Heart right ventricle (tissue), 16 donors: ENCODE data around the gene ACTG2. TPM values are rescaled to one million over a fixed set of nuclear protein-coding genes. Genes with fewer than 3 reads are reported as not detected.

ENCODE experiments used
- ATAC-seq, 8 donors: fragments of 200-7000 bp; cut with Tn5 transposase; one replicate each; pipeline ENCODE4 v1.9.1; 2020; ENCODE audit warnings: mild to moderate bottlenecking in 8 of 8, moderate library complexity in 8 of 8, moderate number of reproducible peaks in 1 of 8
- DNase-seq, 2 donors: peaks; one replicate each; pipeline ENCODE4 v3.0.0-alpha.2; 2020
- H3K27ac ChIP-seq, 10 donors: fragments of 200-600 bp; sonication (generic) in 2 of 10; one replicate each; pipeline versions ENCODE4 v1.5.0 to v1.8.0; 2020 to 2022; ENCODE audit warnings: mild to moderate bottlenecking in 3 of 10
- H3K27me3 ChIP-seq, 7 donors: fragments of 200-600 bp; one replicate each; pipeline ENCODE4 v1.8.0; 2021 to 2022; ENCODE audit warnings: mild to moderate bottlenecking in 2 of 7
- H3K36me3 ChIP-seq, 9 donors: fragments of 200-600 bp; sonication (generic) in 1 of 9; one replicate each; pipeline versions ENCODE4 v1.5.0 to v1.8.0; 2020 to 2022; ENCODE audit warnings: mild to moderate bottlenecking in 2 of 9
- H3K4me1 ChIP-seq, 9 donors: fragments of 200-600 bp; sonication (generic) in 1 of 9; one replicate each; pipeline versions ENCODE4 v1.5.0 to v1.8.0; 2020 to 2022; ENCODE audit warnings: mild to moderate bottlenecking in 4 of 9
- H3K4me3 ChIP-seq, 10 donors: fragments of 200-600 bp; sonication (generic) in 2 of 10; one replicate each; pipeline versions ENCODE4 v1.5.0 to v1.8.0; 2020 to 2022; ENCODE audit warnings: mild to moderate bottlenecking in 7 of 10, moderate library complexity in 2 of 10
- H3K9me3 ChIP-seq, 11 donors: fragments of 200-600 bp in 10 of 11; sonication (generic) in 2 of 11; one replicate each; pipeline versions ENCODE4 v1.5.0 to v1.8.0; 2013 to 2022; ENCODE audit warnings: mild to moderate bottlenecking in 2 of 11, control low read depth in 1 of 11, moderate library complexity in 1 of 11
- WGBS, 2 donors: extraction: QIAGEN DNeasy Blood & Tissue Kit; methylation state at CpG; one replicate each; pipeline ENCODE4 v1.1.7; 2013; ENCODE audit warnings: inconsistent platforms in 1 of 2; 5-methylcytosine and 5-hydroxymethylcytosine counted together
- intact Hi-C, 10 donors: fragments of 100-400 bp; cut with DNase I; formaldehyde crosslinking; loops; one replicate each; pipeline versions ENCODE4 v1.11.1 to v1.14.2; 2022
- polyA plus RNA-seq, 2 donors: library from polyadenylated mRNA; stranded (reverse); fragments of 200-250 nt; gene quantifications; one replicate each; pipeline ENCODE4 v1.2.3, GENCODE V29; 2013
- total RNA-seq, 10 donors: library from RNA; stranded (reverse); fragmentation: NEBNext Ultra II Directional in 3 of 10; extraction: Animal tissue kit (Norgen Biotek cat#: 25700) in 3 of 10; gene quantifications; one replicate each; pipeline versions ENCODE4 v1.2.1 to v1.2.4, GENCODE V29; 2021 to 2023
- TF ChIP-seq, protein P1 (sequence below), 9 donors: fragments of 200-600 bp; sonication (generic) in 2 of 9; IDR thresholded peaks; one replicate each; pipeline versions ENCODE4 v1.5.0 to v1.8.0; 2021 to 2022; ENCODE audit warnings: antibody characterized with exemption in 9 of 9, mild to moderate bottlenecking in 5 of 9, moderate library complexity in 1 of 9
- donor health status: Arrhythmogenic right ventricular cardiomyopathy.
- donor health status: ischemic (EF 13 %, LVEDD 7.1; RV severe dilation, severe dysfunction).
- donor health status: healthy with polysubstance abuse.
- donor health status: DM: no; HTN: yes; CAD: no.
- donor health status: DM: no; HTN: no; CAD: no.
- donor health status: ischemic (EF 25% LVEDD 6.9; RV normal size, moderate dysfunction).
- donor health status: ischemic (EF 25% LVEDD 5.7; RV mildly dilated, moderate dysfunction).
- donor health status: healthy.
- donor health status: DM: yes; HTN: yes; CAD: no.
- donor health status: Ischemic cardiomyopathy.
- donor health status: ischemic (EF 35%, LVEDD 5.7; RV mildly dilated, moderate dysfunction).
- donor health status: nonischemic (EF 11% LVEDD 7.7; RV severe dilation, severe dysfunction).
- donor health status: DM: yes; HTN: yes; CAD: no.
- donor health status: PGD.
- donor health status: ischemic (EF 29% LVEDD 5.4; RV normal size, mild dysfunction).
- donor health status: nonischemic (EF 23%, LVEDD 6.1; RV moderate dilation, normal function).

ACTG2 gene
- total and polyA plus RNA-seq, 12 donors, result 0.52 to 44.1 (median 2.0) TPM

DNA sequence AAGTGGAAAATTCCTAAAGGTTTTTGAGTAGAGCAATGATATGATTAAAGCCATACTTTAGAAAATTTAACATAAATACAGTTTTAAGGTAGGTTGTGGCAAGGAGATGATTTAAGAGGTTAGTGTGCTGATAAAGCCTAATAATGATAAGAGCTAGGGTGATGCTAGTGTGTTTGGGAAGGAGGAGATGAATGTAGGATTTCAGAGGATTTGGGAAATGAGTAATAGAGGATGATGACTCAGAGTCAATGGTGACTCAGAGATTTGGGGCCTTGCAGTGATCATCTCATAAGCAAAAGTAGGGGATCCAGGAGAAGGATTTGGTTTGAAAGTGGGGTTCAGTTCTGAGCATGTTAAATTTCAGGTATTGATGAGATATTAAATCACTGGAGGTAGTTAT is 40.8 kb upstream of the ACTG2 start:
- intact Hi-C loops, result no loop called here
- no peak overlapping the region for H3K4me3 ChIP-seq
- H3K36me3 ChIP-seq, result peaks cover 0 to 100% (median 67%) of the 10 kb centered on the region in 9 donors
- ATAC-seq (peak in 1 of 8 donors; percentile 45), DNase-seq (no peak)
- H3K9me3 ChIP-seq, result no peaks in the 10 kb centered on the region
- TF ChIP-seq, protein P1, sequence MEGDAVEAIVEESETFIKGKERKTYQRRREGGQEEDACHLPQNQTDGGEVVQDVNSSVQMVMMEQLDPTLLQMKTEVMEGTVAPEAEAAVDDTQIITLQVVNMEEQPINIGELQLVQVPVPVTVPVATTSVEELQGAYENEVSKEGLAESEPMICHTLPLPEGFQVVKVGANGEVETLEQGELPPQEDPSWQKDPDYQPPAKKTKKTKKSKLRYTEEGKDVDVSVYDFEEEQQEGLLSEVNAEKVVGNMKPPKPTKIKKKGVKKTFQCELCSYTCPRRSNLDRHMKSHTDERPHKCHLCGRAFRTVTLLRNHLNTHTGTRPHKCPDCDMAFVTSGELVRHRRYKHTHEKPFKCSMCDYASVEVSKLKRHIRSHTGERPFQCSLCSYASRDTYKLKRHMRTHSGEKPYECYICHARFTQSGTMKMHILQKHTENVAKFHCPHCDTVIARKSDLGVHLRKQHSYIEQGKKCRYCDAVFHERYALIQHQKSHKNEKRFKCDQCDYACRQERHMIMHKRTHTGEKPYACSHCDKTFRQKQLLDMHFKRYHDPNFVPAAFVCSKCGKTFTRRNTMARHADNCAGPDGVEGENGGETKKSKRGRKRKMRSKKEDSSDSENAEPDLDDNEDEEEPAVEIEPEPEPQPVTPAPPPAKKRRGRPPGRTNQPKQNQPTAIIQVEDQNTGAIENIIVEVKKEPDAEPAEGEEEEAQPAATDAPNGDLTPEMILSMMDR (IDR thresholded peaks at IDR 0.05), result no peak
- no peaks in the 10 kb centered on the region for H3K27me3 ChIP-seq
- H3K4me1 ChIP-seq, result peaks cover 0 to 7% (median 0%) of the 10 kb centered on the region in 9 donors
- H3K27ac ChIP-seq, result peak overlapping the region in 1 of 10 donors; percentile 16

DNA sequence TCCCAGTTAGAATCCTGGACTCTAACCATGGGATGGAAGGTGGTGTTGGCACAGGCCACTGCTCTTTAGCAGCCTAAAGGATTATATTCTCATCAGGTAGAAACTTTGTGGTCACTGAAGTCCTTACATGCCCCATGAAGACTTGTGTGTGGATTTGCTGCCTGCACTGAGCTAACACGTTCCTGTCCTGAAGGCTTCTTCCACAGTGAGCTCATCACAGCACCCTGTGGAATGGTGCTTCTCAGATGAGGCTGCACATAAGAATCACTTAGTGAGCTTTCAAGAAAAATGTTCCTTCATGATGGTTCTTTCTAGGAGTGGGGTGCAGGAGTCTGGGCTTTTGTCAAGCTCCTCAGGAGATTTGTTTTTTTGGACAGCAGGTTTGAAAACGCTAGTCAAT is 37.3 kb upstream of the ACTG2 start:
- Histone ChIP-seq H3K4me3 (no peak overlapping the region), H3K9me3 (no peaks in the 10 kb centered on the region), H3K27me3 (no peaks in the 10 kb centered on the region), H3K36me3 (peaks cover 0 to 100% (median 46%) of the 10 kb centered on the region in 9 donors), H3K27ac (no peak overlapping the region), H3K4me1 (peaks cover 0 to 7% (median 0%) of the 10 kb centered on the region in 9 donors)
- intact Hi-C loops, result no loop called here
- TF ChIP-seq, protein P1 (IDR thresholded peaks at IDR 0.05), result no peak
- DNase-seq (no peak), ATAC-seq (no peak)
- WGBS, 2 donors, result 89 to 96% methylated on average over 2 of the region's 2 CpGs

DNA sequence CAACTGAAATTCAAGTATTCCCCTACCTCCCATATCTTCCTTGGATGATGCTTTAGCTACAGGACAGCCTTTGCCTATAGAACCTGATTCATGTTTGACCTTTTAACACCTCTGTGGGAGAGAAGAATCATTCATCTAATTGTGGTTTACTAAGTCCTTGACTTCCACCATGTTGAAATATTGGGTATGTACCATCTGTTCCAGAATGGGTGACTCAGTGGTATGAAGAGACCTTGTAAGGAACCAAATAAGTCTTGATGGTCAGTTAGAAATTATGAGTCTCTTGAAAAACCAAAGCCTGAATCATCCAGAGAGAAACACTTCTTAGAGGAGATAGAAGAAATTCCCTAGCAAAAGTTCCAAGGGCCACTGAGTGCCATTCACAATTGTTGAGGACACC is 36.6 kb upstream of the ACTG2 start:
- ATAC-seq (no peak), DNase-seq (no peak)
- Histone ChIP-seq H3K9me3 (no peaks in the 10 kb centered on the region), H3K36me3 (peaks cover 0 to 100% (median 48%) of the 10 kb centered on the region in 9 donors), H3K4me1 (peaks cover 0 to 7% (median 0%) of the 10 kb centered on the region in 9 donors), H3K27ac (no peak overlapping the region), H3K4me3 (no peak overlapping the region), H3K27me3 (no peaks in the 10 kb centered on the region)
- TF ChIP-seq, protein P1 (IDR thresholded peaks at IDR 0.05), result no peak
- intact Hi-C loops, result no loop called here

DNA sequence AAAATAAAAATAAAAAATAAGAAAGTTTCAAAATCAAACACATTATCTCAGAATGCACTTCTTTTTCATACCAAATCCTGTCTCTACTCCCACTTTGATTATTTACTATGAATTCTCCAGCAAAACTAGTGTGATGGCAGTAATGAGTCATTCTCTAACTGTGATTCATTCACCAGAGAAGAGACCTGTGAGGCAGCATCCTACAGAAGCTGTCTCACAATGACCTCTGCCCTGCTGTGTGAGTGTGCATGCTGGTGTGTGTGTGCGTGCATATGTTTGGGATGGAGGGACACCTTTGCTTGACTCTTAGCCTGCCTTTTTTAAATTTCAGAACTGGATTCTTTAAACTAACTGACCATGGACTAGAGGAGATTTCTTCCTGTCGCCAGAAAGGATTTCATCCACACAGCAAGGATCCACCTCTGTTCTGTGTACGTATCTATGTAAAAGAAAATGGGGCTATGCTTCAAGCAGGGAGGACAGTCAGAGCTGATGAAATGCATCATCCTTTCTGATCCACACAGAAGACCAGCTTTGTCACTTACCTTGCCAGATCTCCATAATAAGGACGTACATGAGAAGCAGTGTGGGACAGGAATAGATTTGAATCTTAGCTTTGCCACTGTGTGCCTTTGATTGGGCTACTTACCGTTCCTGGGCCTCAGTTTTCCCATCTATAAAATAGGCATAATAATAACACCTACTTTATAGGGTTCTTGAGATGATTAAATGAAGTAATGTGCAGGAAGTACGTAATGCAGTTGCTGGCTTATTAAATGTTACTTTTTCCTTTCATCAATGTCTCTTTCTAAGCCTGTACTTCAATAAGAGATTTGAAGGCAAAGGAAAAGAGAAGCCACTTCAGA is 32.9 kb upstream of the ACTG2 start:
- no peaks in the 10 kb centered on the region for H3K27me3 ChIP-seq
- no peaks in the 10 kb centered on the region for H3K4me1 ChIP-seq
- no peak overlapping the region for H3K27ac ChIP-seq
- TF ChIP-seq, protein P1 (IDR thresholded peaks at IDR 0.05), result no peak
- no peak overlapping the region for H3K4me3 ChIP-seq
- no peak for DNase-seq
- ATAC-seq, result no peak
- 94 to 97% methylated on average over 6 of the region's 6 CpGs for WGBS, 2 donors
- H3K36me3 ChIP-seq, result peaks cover 0 to 100% (median 58%) of the 10 kb centered on the region in 9 donors
- intact Hi-C loops, result loop anchor here in 1 of 10 donors (10.0 kb wide), 1 partner anchor 125 kb away; the partner anchor contains the start of gene TET3
- H3K9me3 ChIP-seq, result no peaks in the 10 kb centered on the region
